Thoracic aorta (tissue), 2 donors: ENCODE results near the gene ALG11. TPM values are rescaled to one million over a fixed set of nuclear protein-coding genes. Genes with fewer than 3 reads are reported as not detected.

ENCODE experiments used
- ATAC-seq: fragments of 150-250 bp; one replicate; pipeline ENCODE4 v1.8.0; 2017; ENCODE audit warnings: low read depth; ENCODE audit not compliant: insufficient number of reproducible peaks, low FRiP score
- DNase-seq: peaks from one replicate; pipeline ENCODE4 v3.0.0-alpha.2; 2020; ENCODE audit warnings: low spot score
- H3K27ac ChIP-seq, 2 donors: fragments of 200-600 bp; sonication (generic); 1 replicate in 1 of 2; 2 replicates in 1 of 2; pipeline ENCODE4 v1.5.1; 2016; ENCODE audit warnings: mild to moderate bottlenecking in 2 of 2, moderate library complexity in 2 of 2
- H3K27me3 ChIP-seq: fragments of 200-600 bp; sonication (generic); replicated peaks from 2 replicates; pipeline ENCODE4 v1.6.0; 2016; ENCODE audit warnings: mild to moderate bottlenecking; ENCODE audit not compliant: insufficient read depth
- H3K36me3 ChIP-seq: fragments of 200-600 bp; sonication (generic); one replicate; pipeline ENCODE4 v1.5.1; 2016
- H3K4me1 ChIP-seq, 2 donors: fragments of 200-600 bp; sonication (generic); 1 replicate in 1 of 2; 2 replicates in 1 of 2; pipeline versions ENCODE4 v1.5.1 to v1.6.0; 2016; ENCODE audit warnings: low read depth in 2 of 2, mild to moderate bottlenecking in 1 of 2; ENCODE audit not compliant: control insufficient read depth in 1 of 2
- H3K4me3 ChIP-seq: fragments of 200-600 bp; sonication (generic); 2 replicates; pipeline ENCODE4 v1.5.1; 2016; ENCODE audit warnings: mild to moderate bottlenecking
- H3K9me3 ChIP-seq: fragments of 200-600 bp; sonication (generic); 2 replicates; pipeline ENCODE4 v1.5.1; 2016
- total RNA-seq, 2 donors: library from RNA; depleted of rRNA; stranded (reverse); fragments of >200 nt; gene quantifications; one replicate each; pipeline versions ENCODE4 v1.1.0 to v1.2.3, GENCODE V29; 2016
- TF ChIP-seq, protein P1 (sequence below): fragments of 200-600 bp; sonication (generic); IDR thresholded peaks from one replicate; pipeline ENCODE4 v1.5.1; 2019; ENCODE audit warnings: antibody characterized with exemption

ALG11 gene
- total RNA-seq, 2 donors from 2014 or later, result 20.7 to 30.3 TPM

DNA sequence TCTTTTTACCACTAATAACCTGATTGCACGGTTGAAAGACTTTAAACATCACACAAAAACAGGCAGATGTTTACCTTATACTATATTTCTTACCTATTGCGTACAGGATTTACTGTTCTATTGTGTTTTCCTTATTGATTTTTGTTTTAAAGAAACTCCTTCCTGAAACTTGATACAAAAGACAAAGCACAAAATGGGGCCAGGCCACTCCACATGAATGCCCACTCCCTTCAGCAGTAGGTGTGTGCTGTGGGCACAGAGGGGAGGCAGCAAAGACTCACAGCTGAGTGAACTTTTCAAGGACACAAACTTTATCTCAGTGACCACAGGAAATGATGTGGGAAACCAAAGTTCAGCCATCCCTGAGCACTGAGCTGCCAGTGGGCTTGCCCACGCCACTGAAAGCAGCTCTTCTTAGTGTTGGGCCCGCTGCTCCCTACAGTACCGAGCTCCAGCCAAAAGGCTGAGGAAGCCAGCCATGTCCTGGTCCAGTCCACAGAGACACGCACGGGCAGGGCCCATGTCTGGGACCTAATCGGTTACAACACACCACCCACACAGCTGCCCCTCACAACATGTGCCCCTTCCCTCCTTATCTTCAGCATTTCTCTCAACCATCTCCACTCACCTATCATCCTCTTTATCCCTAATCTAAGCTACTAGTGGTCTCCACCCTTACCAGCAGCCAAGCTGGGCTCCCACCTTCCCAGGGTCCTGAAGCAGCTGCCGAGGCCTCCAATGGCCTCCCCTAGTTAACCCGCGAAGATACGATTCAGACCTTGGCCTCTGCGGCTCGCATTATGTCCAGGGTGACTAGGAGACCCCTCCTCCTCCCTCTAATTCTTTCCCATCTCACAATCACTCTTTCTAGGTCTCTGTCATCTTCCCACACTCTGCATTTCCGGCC is 40.4 kb upstream of the ALG11 start:
- Histone ChIP-seq H3K27ac (no peak overlapping the region), H3K4me1 (no peaks in the 10 kb centered on the region), H3K9me3 (no peaks in the 10 kb centered on the region), H3K4me3 (no peak overlapping the region), H3K27me3 (no peaks in the 10 kb centered on the region), H3K36me3 (peaks cover 9% of the 10 kb centered on the region)
- DNase-seq, result no peak
- no peak for ATAC-seq
- TF ChIP-seq, protein P1, sequence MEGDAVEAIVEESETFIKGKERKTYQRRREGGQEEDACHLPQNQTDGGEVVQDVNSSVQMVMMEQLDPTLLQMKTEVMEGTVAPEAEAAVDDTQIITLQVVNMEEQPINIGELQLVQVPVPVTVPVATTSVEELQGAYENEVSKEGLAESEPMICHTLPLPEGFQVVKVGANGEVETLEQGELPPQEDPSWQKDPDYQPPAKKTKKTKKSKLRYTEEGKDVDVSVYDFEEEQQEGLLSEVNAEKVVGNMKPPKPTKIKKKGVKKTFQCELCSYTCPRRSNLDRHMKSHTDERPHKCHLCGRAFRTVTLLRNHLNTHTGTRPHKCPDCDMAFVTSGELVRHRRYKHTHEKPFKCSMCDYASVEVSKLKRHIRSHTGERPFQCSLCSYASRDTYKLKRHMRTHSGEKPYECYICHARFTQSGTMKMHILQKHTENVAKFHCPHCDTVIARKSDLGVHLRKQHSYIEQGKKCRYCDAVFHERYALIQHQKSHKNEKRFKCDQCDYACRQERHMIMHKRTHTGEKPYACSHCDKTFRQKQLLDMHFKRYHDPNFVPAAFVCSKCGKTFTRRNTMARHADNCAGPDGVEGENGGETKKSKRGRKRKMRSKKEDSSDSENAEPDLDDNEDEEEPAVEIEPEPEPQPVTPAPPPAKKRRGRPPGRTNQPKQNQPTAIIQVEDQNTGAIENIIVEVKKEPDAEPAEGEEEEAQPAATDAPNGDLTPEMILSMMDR, result no peak

GRCh38 chr13:51974482-51974881 is 37.7 kb upstream of the ALG11 start:
- H3K27me3 ChIP-seq, result no peaks in the 10 kb centered on the region
- H3K36me3 ChIP-seq, result peaks cover 9% of the 10 kb centered on the region
- DNase-seq (no peak), ATAC-seq (no peak)
- TF ChIP-seq, protein P1, result no peak
- no peaks in the 10 kb centered on the region for H3K4me1 ChIP-seq
- H3K27ac ChIP-seq, result no peak overlapping the region
- H3K9me3 ChIP-seq, result no peaks in the 10 kb centered on the region
- H3K4me3 ChIP-seq, result no peak overlapping the region

DNA sequence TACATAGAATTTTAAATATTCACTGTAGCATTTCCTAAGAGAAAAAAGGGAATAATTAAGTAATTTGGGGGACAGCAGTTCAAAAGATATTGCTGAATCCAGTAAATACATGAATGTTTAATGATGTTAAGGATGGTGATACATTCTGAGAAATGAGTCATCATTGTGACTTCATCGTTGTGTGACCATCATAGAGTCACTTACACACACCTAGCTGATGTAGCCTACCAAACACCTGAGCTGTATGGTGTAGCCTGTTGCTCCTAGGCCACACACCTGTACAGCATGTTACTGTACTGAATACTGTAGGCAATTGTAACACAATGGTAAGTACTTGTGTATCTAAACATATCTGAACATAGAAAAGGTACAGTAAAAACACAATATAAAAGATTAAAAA is 35.8 kb upstream of the ALG11 start:
- Histone ChIP-seq H3K36me3 (peaks cover 9% of the 10 kb centered on the region), H3K9me3 (no peaks in the 10 kb centered on the region), H3K27ac (no peak overlapping the region), H3K27me3 (no peaks in the 10 kb centered on the region), H3K4me1 (peaks cover 4 to 18% of the 10 kb centered on the region in 2 donors), H3K4me3 (no peak overlapping the region)
- ATAC-seq, result no peak
- no peak for DNase-seq
- TF ChIP-seq, protein P1, result no peak

GRCh38 chr13:51976890-51977289 is 35.3 kb upstream of the ALG11 start:
- H3K27me3 ChIP-seq, result no peaks in the 10 kb centered on the region
- TF ChIP-seq, protein P1, result no peak
- peaks cover 6 to 23% of the 10 kb centered on the region in 2 donors for H3K4me1 ChIP-seq
- ATAC-seq, result no peak
- H3K36me3 ChIP-seq, result peaks cover 9% of the 10 kb centered on the region
- H3K27ac ChIP-seq, result no peak overlapping the region
- no peaks in the 10 kb centered on the region for H3K9me3 ChIP-seq
- H3K4me3 ChIP-seq, result no peak overlapping the region
- no peak for DNase-seq

- H3K9me3 ChIP-seq, result no peaks in the 10 kb centered on the region
- DNase-seq (no peak), ATAC-seq (no peak)
- H3K36me3 ChIP-seq, result peaks cover 9% of the 10 kb centered on the region
- no peaks in the 10 kb centered on the region for H3K27me3 ChIP-seq
- no peak overlapping the region for H3K27ac ChIP-seq
- TF ChIP-seq, protein P1, result no peak
- no peak overlapping the region for H3K4me3 ChIP-seq
- H3K4me1 ChIP-seq, result peaks cover 6 to 24% of the 10 kb centered on the region in 2 donors
These were observed 34.6 kb upstream of the ALG11 start for GRCh38 chr13:51977625-51978024.
